Measurements from ENCODE around the gene NHLRC3.

DNA sequence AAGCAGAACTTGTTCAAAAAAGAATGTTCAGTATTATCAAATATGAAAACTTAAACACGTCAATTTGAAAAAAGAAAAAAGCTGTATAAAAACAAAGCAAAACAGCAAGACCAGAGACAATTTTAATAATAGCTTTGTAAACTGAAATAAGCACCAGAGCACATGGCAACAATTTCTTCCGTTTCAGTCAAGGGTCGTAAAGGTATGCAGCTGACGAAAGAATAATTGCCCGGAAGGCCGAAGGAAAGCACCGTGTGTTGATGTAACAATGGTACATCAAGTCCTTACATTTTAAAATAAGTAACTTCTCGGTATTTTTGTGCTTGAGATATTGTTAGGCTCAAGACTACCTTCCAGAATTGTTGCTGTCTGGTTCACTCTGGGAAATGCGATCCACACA, 2.0 kb upstream of the NHLRC3 start:
- TF ChIP-seq, protein P1, sequence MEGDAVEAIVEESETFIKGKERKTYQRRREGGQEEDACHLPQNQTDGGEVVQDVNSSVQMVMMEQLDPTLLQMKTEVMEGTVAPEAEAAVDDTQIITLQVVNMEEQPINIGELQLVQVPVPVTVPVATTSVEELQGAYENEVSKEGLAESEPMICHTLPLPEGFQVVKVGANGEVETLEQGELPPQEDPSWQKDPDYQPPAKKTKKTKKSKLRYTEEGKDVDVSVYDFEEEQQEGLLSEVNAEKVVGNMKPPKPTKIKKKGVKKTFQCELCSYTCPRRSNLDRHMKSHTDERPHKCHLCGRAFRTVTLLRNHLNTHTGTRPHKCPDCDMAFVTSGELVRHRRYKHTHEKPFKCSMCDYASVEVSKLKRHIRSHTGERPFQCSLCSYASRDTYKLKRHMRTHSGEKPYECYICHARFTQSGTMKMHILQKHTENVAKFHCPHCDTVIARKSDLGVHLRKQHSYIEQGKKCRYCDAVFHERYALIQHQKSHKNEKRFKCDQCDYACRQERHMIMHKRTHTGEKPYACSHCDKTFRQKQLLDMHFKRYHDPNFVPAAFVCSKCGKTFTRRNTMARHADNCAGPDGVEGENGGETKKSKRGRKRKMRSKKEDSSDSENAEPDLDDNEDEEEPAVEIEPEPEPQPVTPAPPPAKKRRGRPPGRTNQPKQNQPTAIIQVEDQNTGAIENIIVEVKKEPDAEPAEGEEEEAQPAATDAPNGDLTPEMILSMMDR (conservative IDR thresholded peaks at IDR 0.05 in 1 of 2, IDR thresholded peaks at IDR 0.05 in 1 of 2; ENCODE audit: low read depth in 1 of 2, low read length in 2 of 2) = no peak
- TF ChIP-seq EZH2 (IDR thresholded peaks at IDR 0.05; ENCODE audit: low read length, missing control alignments) = no peak

Measured in fibroblast of lung (primary cell).